H1 (cell line): Measurements from ENCODE around the gene RNASE4. TPM values are rescaled to one million over a fixed set of nuclear protein-coding genes. Genes with fewer than 3 reads are reported as not detected.

ENCODE experiments used
- CTCF ChIA-PET: fragments of 300-600 bp; sonication (Branson Sonifier 250); formaldehyde crosslinking; loops from one replicate; lab custom pipeline; 2021; ENCODE audit not compliant: partially characterized antibody; lab: Charles Lee
- POLR2A ChIA-PET: fragments of 300-600 bp; sonication (Branson Sonifier 250); formaldehyde crosslinking; loops from one replicate; lab custom pipeline; 2021; ENCODE audit warnings: inconsistent platforms; ENCODE audit not compliant: partially characterized antibody; lab: Charles Lee
- DNase-seq, 2 experiments: peaks; one replicate each; pipeline versions ENCODE4 v3.0.0 to v3.0.0-alpha.2; 2010 to 2022; ENCODE audit warnings: low spot score in 2 of 2, low read depth in 1 of 2, mixed read lengths in 1 of 2
- FAIRE-seq: peaks from 2 replicates; lab custom pipeline; 2011; peaks lifted over from hg19 to GRCh38; lab: Jason Lieb, UNC
- H2AFZ ChIP-seq: 2 replicates; pipeline ENCODE4 v1.8.1; 2012; ENCODE audit warnings: low read length, inconsistent platforms
- H2AK5ac ChIP-seq: 2 replicates; pipeline ENCODE4 v1.6.1; 2013; ENCODE audit warnings: low read depth, low read length
- H2BK120ac ChIP-seq: replicated peaks from 2 replicates; pipeline ENCODE3; 2013; ENCODE audit warnings: low read depth, low read length, inconsistent platforms
- H2BK12ac ChIP-seq: 2 replicates; pipeline ENCODE4 v1.6.1; 2013; ENCODE audit warnings: low read depth, low read length
- H2BK15ac ChIP-seq: 2 replicates; pipeline ENCODE4 v1.6.1; 2013; ENCODE audit warnings: low read length
- H2BK20ac ChIP-seq: 2 replicates; pipeline ENCODE4 v1.6.1; 2013; ENCODE audit warnings: low read length
- H2BK5ac ChIP-seq: 2 replicates; pipeline ENCODE4 v1.6.1; 2013; ENCODE audit warnings: low read depth, low read length
- H3K14ac ChIP-seq: 2 replicates; pipeline ENCODE4 v1.6.1; 2013; ENCODE audit warnings: inconsistent platforms; ENCODE audit not compliant: insufficient read length
- H3K18ac ChIP-seq: 2 replicates; pipeline ENCODE4 v1.6.1; 2013; ENCODE audit warnings: low read length; ENCODE audit errors: extremely low read depth
- H3K23ac ChIP-seq: 2 replicates; pipeline ENCODE4 v1.6.1; 2013; ENCODE audit warnings: inconsistent platforms; ENCODE audit not compliant: insufficient read length
- H3K23me2 ChIP-seq: 2 replicates; pipeline ENCODE4 v1.6.1; 2013; ENCODE audit warnings: low read depth, low read length
- H3K27ac ChIP-seq: 2 replicates; pipeline ENCODE4 v1.6.1; 2011; ENCODE audit warnings: low read depth, low read length, inconsistent platforms
- H3K27me3 ChIP-seq, 4 experiments: replicated peaks in 1 of 4; 1 replicate in 1 of 4; 2 replicates in 3 of 4; pipeline versions ENCODE4 v1.6.1 to v1.8.1; 2011 to 2013; ENCODE audit warnings: low read length in 3 of 4, mild to moderate bottlenecking in 3 of 4, inconsistent platforms in 2 of 4, mixed read lengths in 2 of 4, moderate library complexity in 1 of 4; ENCODE audit not compliant: control insufficient read depth in 3 of 4, insufficient read depth in 3 of 4; ENCODE audit errors: extremely low read depth in 1 of 4
- H3K36me3 ChIP-seq, 4 experiments: 2 replicates each; pipeline versions ENCODE4 v1.6.1 to v1.8.1; 2011 to 2013; ENCODE audit warnings: mild to moderate bottlenecking in 4 of 4, low read length in 3 of 4, moderate library complexity in 2 of 4, control low read depth in 1 of 4, inconsistent platforms in 1 of 4; ENCODE audit not compliant: insufficient read depth in 4 of 4, control insufficient read depth in 2 of 4
- H3K4ac ChIP-seq: replicated peaks from 2 replicates; pipeline ENCODE3; 2013; ENCODE audit warnings: low read length, low read depth, mixed read lengths, inconsistent platforms; ENCODE audit not compliant: insufficient read length
- H3K4me1 ChIP-seq, 4 experiments: replicated peaks in 1 of 4; 1 replicate in 1 of 4; 2 replicates in 3 of 4; pipeline versions ENCODE4 v1.6.1 to v1.8.1; 2011 to 2013; ENCODE audit warnings: low read length in 3 of 4, inconsistent platforms in 2 of 4, mixed read lengths in 1 of 4; ENCODE audit not compliant: insufficient read depth in 4 of 4, control insufficient read depth in 3 of 4
- H3K4me2 ChIP-seq, 2 experiments: 2 replicates each; pipeline versions ENCODE4 v1.6.1 to v1.8.1; 2011 to 2013; ENCODE audit warnings: low read depth in 2 of 2, low read length in 2 of 2, control low read depth in 1 of 2, inconsistent platforms in 1 of 2, mild to moderate bottlenecking in 1 of 2; ENCODE audit not compliant: insufficient read depth in 1 of 2
- H3K4me3 ChIP-seq, 4 experiments: fragments of 200-600, 300-600 bp in 1 of 4; sonication (generic), shearing (Covaris generic), sonication (Bioruptor Twin) in 1 of 4; 2 replicates each; pipeline versions ENCODE4 v1.5.1 to v1.8.1; 2011 to 2016; ENCODE audit warnings: low read length in 4 of 4, low read depth in 3 of 4, control low read depth in 2 of 4, inconsistent platforms in 2 of 4, mild to moderate bottlenecking in 2 of 4, mixed read lengths in 1 of 4, moderate library complexity in 1 of 4; ENCODE audit not compliant: insufficient read depth in 2 of 4; ENCODE audit errors: extremely low read depth in 1 of 4
- H3K56ac ChIP-seq: replicated peaks from 2 replicates; pipeline ENCODE3; 2013; ENCODE audit warnings: low read depth, mild to moderate bottlenecking, mixed read lengths, low read length, inconsistent platforms; ENCODE audit not compliant: insufficient read length
- H3K79me1 ChIP-seq: 2 replicates; pipeline ENCODE4 v1.6.1; 2013; ENCODE audit warnings: low read depth, low read length, control low read depth
- H3K79me2 ChIP-seq, 2 experiments: 2 replicates each; pipeline versions ENCODE4 v1.6.1 to v1.8.1; 2012 to 2013; ENCODE audit warnings: low read length in 2 of 2, mild to moderate bottlenecking in 2 of 2, inconsistent platforms in 1 of 2; ENCODE audit not compliant: insufficient read depth in 2 of 2, control insufficient read depth in 1 of 2
- H3K9ac ChIP-seq, 4 experiments: replicated peaks in 1 of 4; 1 replicate in 1 of 4; 2 replicates in 3 of 4; pipeline versions ENCODE4 v1.6.1 to v1.8.1; 2011 to 2013; ENCODE audit warnings: low read depth in 3 of 4, low read length in 3 of 4, control low read depth in 2 of 4, mild to moderate bottlenecking in 2 of 4, moderate library complexity in 2 of 4, inconsistent platforms in 1 of 4; ENCODE audit errors: extremely low read depth in 1 of 4
- H3K9me3 ChIP-seq, 2 experiments: 2 replicates each; pipeline versions ENCODE4 v1.6.1 to v1.8.1; 2012 to 2013; ENCODE audit warnings: mild to moderate bottlenecking in 2 of 2, moderate library complexity in 2 of 2, control low read depth in 1 of 2, inconsistent platforms in 1 of 2, low read depth in 1 of 2, low read length in 1 of 2, mixed read lengths in 1 of 2; ENCODE audit not compliant: insufficient read depth in 2 of 2
- H4K20me1 ChIP-seq, 2 experiments: replicated peaks in 1 of 2; 2 replicates each; pipeline versions ENCODE3 to v1.8.1; 2011 to 2013; ENCODE audit warnings: inconsistent platforms in 2 of 2, low read length in 2 of 2, mild to moderate bottlenecking in 1 of 2; ENCODE audit not compliant: insufficient read depth in 2 of 2, control insufficient read depth in 1 of 2
- H4K5ac ChIP-seq: 2 replicates; pipeline ENCODE4 v1.6.1; 2013; ENCODE audit warnings: low read length, low read depth, mixed read lengths, inconsistent platforms; ENCODE audit not compliant: insufficient read length
- H4K8ac ChIP-seq: 2 replicates; pipeline ENCODE4 v1.8.0; 2013; ENCODE audit warnings: mild to moderate bottlenecking, moderate library complexity, low read length, inconsistent platforms; ENCODE audit not compliant: insufficient read depth; ENCODE audit errors: extremely low read depth
- H4K91ac ChIP-seq: replicated peaks from 2 replicates; pipeline ENCODE3; 2013; ENCODE audit warnings: low read length, mixed read lengths, inconsistent platforms; ENCODE audit not compliant: insufficient read length
- ATF2 ChIP-seq: IDR thresholded peaks from 2 replicates; pipeline ENCODE4 v1.6.1; 2012; ENCODE audit warnings: low read length, inconsistent platforms
- BACH1 ChIP-seq: IDR thresholded peaks from 2 replicates; pipeline ENCODE4 v1.6.1; 2012; ENCODE audit warnings: low read length, improper control_type of control experiment
- CREB1 ChIP-seq: IDR thresholded peaks from 2 replicates; pipeline ENCODE4 v1.6.1; 2012; ENCODE audit warnings: inconsistent platforms
- CTBP2 ChIP-seq: IDR thresholded peaks from 2 replicates; pipeline ENCODE4 v1.7.0; 2011; ENCODE audit warnings: borderline replicate concordance, mild to moderate bottlenecking, moderate library complexity, mixed read lengths, low read length; ENCODE audit not compliant: insufficient read depth, insufficient read length
- EGR1 ChIP-seq: IDR thresholded peaks from 2 replicates; pipeline ENCODE4 v1.6.1; 2011; ENCODE audit warnings: low read depth, low read length, borderline replicate concordance
- PHF8 ChIP-seq: fragments of 200-600 bp; sonication (generic); conservative IDR thresholded peaks from 2 replicates; pipeline ENCODE4 v1.7.1; 2012; ENCODE audit warnings: low read depth, mild to moderate bottlenecking, inconsistent platforms, low read length, moderate library complexity
- POU5F1 ChIP-seq: IDR thresholded peaks from 2 replicates; pipeline ENCODE4 v1.6.1; 2011; ENCODE audit warnings: low read depth, mild to moderate bottlenecking, low read length, moderate library complexity
- SAP30 ChIP-seq: fragments of 300-600 bp; sonication (generic); IDR thresholded peaks from 2 replicates; pipeline ENCODE4 v1.7.1; 2012; ENCODE audit warnings: low read length, moderate library complexity, mild to moderate bottlenecking, inconsistent platforms; ENCODE audit not compliant: insufficient read depth, insufficient replicate concordance
- SP2 ChIP-seq: IDR thresholded peaks from 2 replicates; pipeline ENCODE4 v1.6.1; 2012; ENCODE audit warnings: mild to moderate bottlenecking, low read length, inconsistent platforms
- TEAD4 ChIP-seq: IDR thresholded peaks from 2 replicates; pipeline ENCODE4 v1.6.1; 2012; ENCODE audit warnings: low read depth, low read length, inconsistent platforms, mixed read lengths
- YY1 ChIP-seq: IDR thresholded peaks from 2 replicates; pipeline ENCODE4 v1.6.1; 2011; ENCODE audit warnings: low read depth, mild to moderate bottlenecking, low read length
- WGBS, 2 experiments: shearing (Covaris generic) in 1 of 2; methylation state at CpG; one replicate each; pipeline versions ENCODE4 v1.1.6 to v1.1.7; 2013 to 2015; ENCODE audit warnings: low lambda C conversion rate in 2 of 2, mixed read lengths in 2 of 2, inconsistent platforms in 1 of 2, low coverage in 1 of 2, missing lambda C conversion rate in 1 of 2; ENCODE audit not compliant: insufficient replicate concordance in 2 of 2, insufficient coverage in 1 of 2, insufficient read length in 1 of 2; ENCODE audit errors: extremely low coverage in 1 of 2, missing lambda C conversion rate in 1 of 2; 5-methylcytosine and 5-hydroxymethylcytosine counted together
- polyA plus RNA-seq, 7 experiments: library from polyadenylated mRNA; depleted of rRNA in 3 of 7; stranded (reverse) in 5 of 7; unstranded in 2 of 7; fragments of >200 nt in 5 of 7; fragments of 200-250 nt in 2 of 7; gene quantifications; 1 replicate in 5 of 7; 2 replicates in 1 of 7; 4 replicates in 1 of 7; pipeline versions ENCODE4 v1.2.1 to v1.2.3, GENCODE V29; 2011 to 2013; ENCODE audit warnings: missing spikeins in 2 of 7, mixed read lengths in 2 of 7
- total RNA-seq: library from RNA; stranded (reverse); fragmentation: NEBNext Ultra II Directional; extraction: Animal tissue kit (Norgen Biotek cat#: 25700); gene quantifications from 2 replicates; pipeline ENCODE4 v1.2.1, GENCODE V29; 2021

RNASE4 gene
- total and polyA plus RNA-seq, 2 of the 8 experiments (the other 6 are each of a cell fraction or from before 2014, with no cell fraction given), result 0.61 to 3.5 TPM

DNA sequence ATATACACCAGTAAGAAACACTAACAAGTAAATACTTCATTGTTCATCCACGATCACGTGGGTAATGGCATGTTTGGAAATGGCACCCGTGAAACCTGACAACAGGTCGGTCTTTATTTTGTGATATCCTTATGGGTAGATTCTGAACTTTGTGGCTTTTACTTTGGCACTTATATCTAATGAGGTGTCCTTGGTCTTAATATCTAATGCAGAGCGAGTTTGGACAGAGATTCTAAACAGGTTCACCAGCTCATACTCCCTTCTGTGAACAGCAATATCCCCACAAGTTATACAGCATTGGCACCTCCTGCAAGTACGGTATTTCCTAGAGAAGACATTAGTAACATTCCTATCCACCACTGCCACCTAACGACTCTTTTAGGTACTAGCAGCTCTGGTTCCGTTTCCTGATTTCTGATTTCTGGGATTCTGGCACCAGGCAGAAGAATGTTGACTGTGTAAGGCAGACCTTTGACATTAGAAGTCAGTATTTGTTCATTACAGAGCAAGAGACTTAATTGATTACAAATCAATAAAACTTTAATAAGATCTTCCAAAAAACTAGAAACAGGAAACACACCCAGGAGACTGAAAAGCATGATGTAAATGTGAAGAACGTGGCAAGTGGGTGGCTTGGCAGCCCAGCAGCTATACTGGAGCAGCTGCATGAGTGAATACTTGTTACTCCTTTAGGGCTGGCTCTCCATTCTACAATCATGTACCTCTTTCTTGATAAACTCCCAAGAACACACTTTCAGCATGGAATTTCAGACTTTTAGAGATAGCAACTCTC, 6.7 kb downstream of the RNASE4 start:
- no peaks in the 10 kb centered on the region for H3K4me1 ChIP-seq
- H3K4me2 ChIP-seq, result no peak overlapping the region
- H3K27me3 ChIP-seq, result no peaks in the 10 kb centered on the region
- H3K18ac ChIP-seq, result no peak overlapping the region
- ChIA-PET CTCF (interaction anchor here (0.8 to 5.0 kb wide), 28 partner anchors 10 to 403 kb away, joined by 3 to 59 read pairs (median 4); partner anchors contain the start of gene SLC39A2), POLR2A (no interaction called here)
- no peak overlapping the region for H2BK5ac ChIP-seq
- no peaks in the 10 kb centered on the region for H3K36me3 ChIP-seq
- no peak overlapping the region for H3K4ac ChIP-seq
- no peak overlapping the region for H3K27ac ChIP-seq
- no peak overlapping the region for H2BK120ac ChIP-seq
- H3K4me3 ChIP-seq, result no peak overlapping the region
- H4K91ac ChIP-seq, result no peak overlapping the region
- H2BK20ac ChIP-seq, result no peak overlapping the region
- no peak overlapping the region for H3K9ac ChIP-seq
- H2AK5ac ChIP-seq, result no peak overlapping the region
- H4K5ac ChIP-seq, result no peak overlapping the region
- FAIRE-seq (peak; percentile 86), DNase-seq (peak in 1 of 2 experiments; percentile 61)
- H3K79me2 ChIP-seq, result no peaks in the 10 kb centered on the region
- H3K23me2 ChIP-seq, result no peaks in the 10 kb centered on the region
- no peak overlapping the region for H3K56ac ChIP-seq
- no peak overlapping the region for H2BK15ac ChIP-seq
- H3K14ac ChIP-seq, result no peak overlapping the region
- no peaks in the 10 kb centered on the region for H4K20me1 ChIP-seq
- 47% methylated on average over 9 of the region's 9 CpGs; no CpG with 5 or more reads in 1 of the 2 experiments for WGBS, 2 experiments
- no peak overlapping the region for H2BK12ac ChIP-seq
- H3K23ac ChIP-seq, result no peak overlapping the region
- no peak overlapping the region for H2AFZ ChIP-seq
- H4K8ac ChIP-seq, result no peak overlapping the region
- H3K9me3 ChIP-seq, result no peaks in the 10 kb centered on the region
- H3K79me1 ChIP-seq, result no peaks in the 10 kb centered on the region
- no peak for TF ChIP-seq CTBP2
- TF ChIP-seq PHF8, result no peak
- TF ChIP-seq BACH1, result no peak
- no peak for TF ChIP-seq EGR1
- peak; percentile 57; the same call in 1 of the 2 replicates for TF ChIP-seq TEAD4
- TF ChIP-seq ATF2, result no peak
- TF ChIP-seq SAP30, result no peak
- no peak for TF ChIP-seq YY1
- no peak for TF ChIP-seq CREB1
- no peak for TF ChIP-seq SP2
- no peak for TF ChIP-seq POU5F1
